K562 (cell line): Measurements from ENCODE around the gene KLK3. TPM values are rescaled to one million over a fixed set of nuclear protein-coding genes. Genes with fewer than 3 reads are reported as not detected.

Source experiments
- CREM ChIP-seq: IDR thresholded peaks from 2 replicates; pipeline ENCODE4 v1.6.1; 2014; ENCODE audit warnings: antibody characterized with exemption, low read depth
- ESRRA ChIP-seq: fragments of 450-650 bp; IDR thresholded peaks from 2 replicates; pipeline ENCODE4 v1.6.1; 2014; ENCODE audit warnings: low read depth, mild to moderate bottlenecking, moderate library complexity, borderline replicate concordance
- FOXM1 ChIP-seq, 2 experiments: fragments of 450-650 bp in 1 of 2; sonication (generic) in 1 of 2; formaldehyde crosslinking in 1 of 2; IDR thresholded peaks; 2 replicates each; pipeline versions ENCODE4 v1.6.1 to v1.9.0; 2017 to 2022; ENCODE audit warnings: low read depth in 2 of 2, mild to moderate bottlenecking in 2 of 2, missing genetic modification reagents in 1 of 2, moderate library complexity in 1 of 2
- GATAD2A ChIP-seq: fragments of 450-650 bp; IDR thresholded peaks from 2 replicates; pipeline ENCODE4 v1.6.1; 2017
- HEY1 ChIP-seq: fragments of 250-450 bp; sonication (Bioruptor Pico); IDR thresholded peaks from 2 replicates; pipeline ENCODE4 v1.5.0; 2020; ENCODE audit warnings: mild to moderate bottlenecking, moderate library complexity, borderline replicate concordance
- MED1 ChIP-seq: sonication (generic); formaldehyde crosslinking; IDR thresholded peaks from 2 replicates; pipeline ENCODE4 v1.8.1; 2023; ENCODE audit warnings: missing genetic modification reagents, borderline replicate concordance
- PHB2 ChIP-seq: fragments of 450-650 bp; IDR thresholded peaks from 2 replicates; pipeline ENCODE4 v1.6.1; 2017; ENCODE audit warnings: low read depth
- PTRF ChIP-seq: fragments of 450-650 bp; IDR thresholded peaks from 2 replicates; pipeline ENCODE4 v1.6.1; 2016; ENCODE audit warnings: mild to moderate bottlenecking, missing genetic modification characterization, missing compliant biosample characterization
- SMAD4 ChIP-seq: fragments of 250-450 bp; sonication (Bioruptor Pico); conservative IDR thresholded peaks from 2 replicates; pipeline ENCODE4 v1.8.0; 2021; ENCODE audit warnings: inconsistent platforms, mild to moderate bottlenecking, moderate library complexity
- SNAPC5 ChIP-seq: fragments of 250-450 bp; sonication (Bioruptor Pico); IDR thresholded peaks from 2 replicates; pipeline ENCODE4 v1.8.0; 2021; ENCODE audit warnings: moderate library complexity, mild to moderate bottlenecking, inconsistent platforms
- TARDBP ChIP-seq: fragments of 450-650 bp; IDR thresholded peaks from 2 replicates; pipeline ENCODE4 v1.6.1; 2016
- ZBTB17 ChIP-seq: fragments of 450-650 bp; formaldehyde crosslinking; IDR thresholded peaks from 2 replicates; pipeline ENCODE4 v1.4.0; 2020; ENCODE audit warnings: mild to moderate bottlenecking
- polyA plus RNA-seq, 8 experiments: library from polyadenylated mRNA; depleted of rRNA in 4 of 8; stranded (reverse) in 5 of 8; unstranded in 3 of 8; fragments of >200 nt; fragmentation: Nextera tagmentation in 2 of 8; fragmentation: Illumina TruSeq in 1 of 8; extraction: Ambion mirVana in 2 of 8; extraction: Trizol in 1 of 8; gene quantifications; 2 replicates each; pipeline versions ENCODE4 v1.2.1 to v1.2.3, GENCODE V29; 2011 to 2014; ENCODE audit warnings: inconsistent platforms in 1 of 8, missing spikeins in 1 of 8
- total RNA-seq, 7 experiments: library from RNA; depleted of rRNA in 6 of 7; stranded (reverse); fragments of >200 nt in 6 of 7; fragmentation: Illumina TruSeq in 2 of 7; extraction: Trizol in 2 of 7; gene quantifications; 2 replicates each; pipeline versions ENCODE4 v1.2.1 to v1.2.3, GENCODE V29; 2011 to 2021; ENCODE audit warnings: low replicate concordance in 1 of 7
- TF ChIP-seq, protein P1 (sequence below), 2 experiments: fragments of 250-450 bp in 1 of 2; fragments of 450-650 bp in 1 of 2; sonication (Bioruptor Pico) in 1 of 2; IDR thresholded peaks; 2 replicates each; pipeline versions ENCODE4 v1.6.1 to v1.8.0; 2016 to 2021; ENCODE audit warnings: mild to moderate bottlenecking in 2 of 2, moderate library complexity in 2 of 2, missing compliant biosample characterization in 1 of 2, missing genetic modification characterization in 1 of 2
- TF ChIP-seq, protein P2 (sequence below), 2 experiments: fragments of 450-650 bp; IDR thresholded peaks; 2 replicates each; pipeline ENCODE4 v1.6.1; 2016
- TF ChIP-seq, protein P3 (sequence below): fragments of 200-800 bp; sonication (Bioruptor generic); IDR thresholded peaks from 2 replicates; pipeline ENCODE4 v1.6.1; 2017; ENCODE audit warnings: missing genetic modification characterization, missing compliant biosample characterization
- TF ChIP-seq, protein P4 (sequence below): fragments of 450-650 bp; IDR thresholded peaks from 2 replicates; pipeline ENCODE4 v1.6.1; 2018; ENCODE audit not compliant: partially characterized antibody
- TF ChIP-seq, protein P5 (sequence below): fragments of 250-450 bp; sonication (Bioruptor Pico); IDR thresholded peaks from 2 replicates; pipeline ENCODE4 v1.8.0; 2021; ENCODE audit warnings: mild to moderate bottlenecking, moderate library complexity

The KLK3 gene
- total and polyA plus RNA-seq, 9 of the 15 experiments (the other 6 are each of a cell fraction or from before 2014, with no cell fraction given): not detected

- TF ChIP-seq, protein P1, sequence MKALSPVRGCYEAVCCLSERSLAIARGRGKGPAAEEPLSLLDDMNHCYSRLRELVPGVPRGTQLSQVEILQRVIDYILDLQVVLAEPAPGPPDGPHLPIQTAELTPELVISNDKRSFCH (CRISPR knock-in tag; IDR thresholded peaks at IDR 0.05): no peak
- TF ChIP-seq, protein P1 (tag; IDR thresholded peaks at IDR 0.05): peak; percentile 50; the same call in 1 of the 2 replicates
- TF ChIP-seq, protein P2, sequence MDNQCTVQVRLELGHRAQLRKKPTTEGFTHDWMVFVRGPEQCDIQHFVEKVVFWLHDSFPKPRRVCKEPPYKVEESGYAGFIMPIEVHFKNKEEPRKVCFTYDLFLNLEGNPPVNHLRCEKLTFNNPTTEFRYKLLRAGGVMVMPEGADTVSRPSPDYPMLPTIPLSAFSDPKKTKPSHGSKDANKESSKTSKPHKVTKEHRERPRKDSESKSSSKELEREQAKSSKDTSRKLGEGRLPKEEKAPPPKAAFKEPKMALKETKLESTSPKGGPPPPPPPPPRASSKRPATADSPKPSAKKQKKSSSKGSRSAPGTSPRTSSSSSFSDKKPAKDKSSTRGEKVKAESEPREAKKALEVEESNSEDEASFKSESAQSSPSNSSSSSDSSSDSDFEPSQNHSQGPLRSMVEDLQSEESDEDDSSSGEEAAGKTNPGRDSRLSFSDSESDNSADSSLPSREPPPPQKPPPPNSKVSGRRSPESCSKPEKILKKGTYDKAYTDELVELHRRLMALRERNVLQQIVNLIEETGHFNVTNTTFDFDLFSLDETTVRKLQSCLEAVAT (IDR thresholded peaks at IDR 0.05): no peak
- TF ChIP-seq GATAD2A (0 out of 2 replicates have a peak, but pooled peaks have one; percentile 29), ESRRA (peak; percentile 93), PTRF (tag) (no peak), TARDBP (no peak), PHB2 (no peak), MED1 (CRISPR knock-in tag) (no peak), ZBTB17 (CRISPR knock-in tag) (peak; percentile 79; the same call in 1 of the 2 replicates), CREM (peak; percentile 92), SMAD4 (CRISPR knock-in tag) (peak; percentile 78), FOXM1 (IDR thresholded peaks at IDR 0.05; ENCODE audit: low read depth) (no peak), FOXM1 (CRISPR knock-in tag; IDR thresholded peaks at IDR 0.05; ENCODE audit: low read depth) (0 out of 2 replicates have a peak, but pooled peaks have one; percentile 64), SNAPC5 (no peak), HEY1 (CRISPR knock-in tag) (no peak)
- TF ChIP-seq, protein P3, sequence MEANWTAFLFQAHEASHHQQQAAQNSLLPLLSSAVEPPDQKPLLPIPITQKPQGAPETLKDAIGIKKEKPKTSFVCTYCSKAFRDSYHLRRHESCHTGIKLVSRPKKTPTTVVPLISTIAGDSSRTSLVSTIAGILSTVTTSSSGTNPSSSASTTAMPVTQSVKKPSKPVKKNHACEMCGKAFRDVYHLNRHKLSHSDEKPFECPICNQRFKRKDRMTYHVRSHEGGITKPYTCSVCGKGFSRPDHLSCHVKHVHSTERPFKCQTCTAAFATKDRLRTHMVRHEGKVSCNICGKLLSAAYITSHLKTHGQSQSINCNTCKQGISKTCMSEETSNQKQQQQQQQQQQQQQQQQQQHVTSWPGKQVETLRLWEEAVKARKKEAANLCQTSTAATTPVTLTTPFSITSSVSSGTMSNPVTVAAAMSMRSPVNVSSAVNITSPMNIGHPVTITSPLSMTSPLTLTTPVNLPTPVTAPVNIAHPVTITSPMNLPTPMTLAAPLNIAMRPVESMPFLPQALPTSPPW (CRISPR knock-in tag): no peak
- TF ChIP-seq, protein P4, sequence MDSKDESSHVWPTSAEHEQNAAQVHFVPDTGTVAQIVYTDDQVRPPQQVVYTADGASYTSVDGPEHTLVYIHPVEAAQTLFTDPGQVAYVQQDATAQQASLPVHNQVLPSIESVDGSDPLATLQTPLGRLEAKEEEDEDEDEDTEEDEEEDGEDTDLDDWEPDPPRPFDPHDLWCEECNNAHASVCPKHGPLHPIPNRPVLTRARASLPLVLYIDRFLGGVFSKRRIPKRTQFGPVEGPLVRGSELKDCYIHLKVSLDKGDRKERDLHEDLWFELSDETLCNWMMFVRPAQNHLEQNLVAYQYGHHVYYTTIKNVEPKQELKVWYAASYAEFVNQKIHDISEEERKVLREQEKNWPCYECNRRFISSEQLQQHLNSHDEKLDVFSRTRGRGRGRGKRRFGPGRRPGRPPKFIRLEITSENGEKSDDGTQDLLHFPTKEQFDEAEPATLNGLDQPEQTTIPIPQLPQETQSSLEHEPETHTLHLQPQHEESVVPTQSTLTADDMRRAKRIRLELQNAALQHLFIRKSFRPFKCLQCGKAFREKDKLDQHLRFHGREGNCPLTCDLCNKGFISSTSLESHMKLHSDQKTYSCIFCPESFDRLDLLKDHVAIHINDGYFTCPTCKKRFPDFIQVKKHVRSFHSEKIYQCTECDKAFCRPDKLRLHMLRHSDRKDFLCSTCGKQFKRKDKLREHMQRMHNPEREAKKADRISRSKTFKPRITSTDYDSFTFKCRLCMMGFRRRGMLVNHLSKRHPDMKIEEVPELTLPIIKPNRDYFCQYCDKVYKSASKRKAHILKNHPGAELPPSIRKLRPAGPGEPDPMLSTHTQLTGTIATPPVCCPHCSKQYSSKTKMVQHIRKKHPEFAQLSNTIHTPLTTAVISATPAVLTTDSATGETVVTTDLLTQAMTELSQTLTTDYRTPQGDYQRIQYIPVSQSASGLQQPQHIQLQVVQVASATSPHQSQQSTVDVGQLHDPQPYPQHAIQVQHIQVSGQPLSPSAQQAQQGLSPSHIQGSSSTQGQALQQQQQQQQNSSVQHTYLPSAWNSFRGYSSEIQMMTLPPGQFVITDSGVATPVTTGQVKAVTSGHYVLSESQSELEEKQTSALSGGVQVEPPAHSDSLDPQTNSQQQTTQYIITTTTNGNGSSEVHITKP: no peak
- TF ChIP-seq, protein P5, sequence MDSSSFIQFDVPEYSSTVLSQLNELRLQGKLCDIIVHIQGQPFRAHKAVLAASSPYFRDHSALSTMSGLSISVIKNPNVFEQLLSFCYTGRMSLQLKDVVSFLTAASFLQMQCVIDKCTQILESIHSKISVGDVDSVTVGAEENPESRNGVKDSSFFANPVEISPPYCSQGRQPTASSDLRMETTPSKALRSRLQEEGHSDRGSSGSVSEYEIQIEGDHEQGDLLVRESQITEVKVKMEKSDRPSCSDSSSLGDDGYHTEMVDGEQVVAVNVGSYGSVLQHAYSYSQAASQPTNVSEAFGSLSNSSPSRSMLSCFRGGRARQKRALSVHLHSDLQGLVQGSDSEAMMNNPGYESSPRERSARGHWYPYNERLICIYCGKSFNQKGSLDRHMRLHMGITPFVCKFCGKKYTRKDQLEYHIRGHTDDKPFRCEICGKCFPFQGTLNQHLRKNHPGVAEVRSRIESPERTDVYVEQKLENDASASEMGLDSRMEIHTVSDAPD: no peak
These were observed 18.8 kb upstream of the KLK3 start (continued) for GRCh38 chr19:50835785-50836542.
